ENCODE results near the gene RNASEH2C. TPM values are rescaled to one million over a fixed set of nuclear protein-coding genes. Genes with fewer than 3 reads are reported as not detected.

The RNASEH2C gene
- total RNA-seq, 1 experiment from 2014 or later: 57.7 TPM

GRCh38 chr11:65672982-65673381 is 47.6 kb downstream of the RNASEH2C start:
- H3K4me3 Mint-ChIP-seq: no peak overlapping the region
- Histone ChIP-seq H4K5ac (ENCODE audit: insufficient read length, low read depth, low read length) (no peak overlapping the region), H3K4ac (ENCODE audit: low read depth, low read length) (no peak overlapping the region)

More at GRCh38 chr11:65672982-65673381, 47.6 kb downstream of the RNASEH2C start:
- Histone ChIP-seq H4K20me1 (ENCODE audit: control insufficient read depth, insufficient read depth, insufficient read length) (no peaks in the 10 kb centered on the region), H3T11ph (ENCODE audit: low read length) (no peak overlapping the region), H3K9me3 (ENCODE audit: control insufficient read depth, low read depth, low read length) (no peaks in the 10 kb centered on the region), H2AK5ac (ENCODE audit: insufficient read length, low read length) (no peak overlapping the region), H3K18ac (ENCODE audit: insufficient read length, low read depth, low read length) (no peak overlapping the region), H2BK5ac (ENCODE audit: insufficient read length, low read length) (no peak overlapping the region), H3K23ac (ENCODE audit: insufficient read length, low read depth, low read length) (no peak overlapping the region), H4K8ac (replicated peaks; ENCODE audit: insufficient read length, low read depth, low read length) (no peak overlapping the region), H3K23me2 (ENCODE audit: insufficient read length, low read depth, low read length, poor library complexity, severe bottlenecking) (no peaks in the 10 kb centered on the region), H2BK12ac (ENCODE audit: insufficient read length, low read depth, low read length) (no peak overlapping the region), H3K56ac (ENCODE audit: insufficient read length, low read depth, low read length) (no peak overlapping the region), H2BK20ac (ENCODE audit: low read depth, low read length, poor library complexity, severe bottlenecking) (no peak overlapping the region), H3K27me3 (ENCODE audit: insufficient read depth, low read length) (no peaks in the 10 kb centered on the region), H4K91ac (ENCODE audit: insufficient read length, low read depth, low read length) (no peak overlapping the region), H3K9ac (ENCODE audit: extremely low read depth, insufficient read length, low read length) (no peak overlapping the region), H3K4me1 (ENCODE audit: insufficient read depth, low read length) (no peaks in the 10 kb centered on the region), H2BK15ac (ENCODE audit: low read depth, low read length) (no peak overlapping the region), H3K14ac (ENCODE audit: insufficient read depth, low read length) (no peak overlapping the region), H2AFZ (ENCODE audit: low read length) (no peak overlapping the region), H3K4me2 (ENCODE audit: insufficient read depth, insufficient read length, low read length) (no peak overlapping the region), H3K79me2 (ENCODE audit: insufficient read depth, low read length) (no peaks in the 10 kb centered on the region), H3K27ac (ENCODE audit: insufficient read length, low read depth, low read length) (no peak overlapping the region), H2BK120ac (ENCODE audit: low read depth, low read length, poor library complexity, severe bottlenecking) (no peak overlapping the region), H3K79me1 (ENCODE audit: insufficient read depth, low read depth, low read length, poor library complexity, severe bottlenecking) (no peaks in the 10 kb centered on the region)
- Mint-ChIP-seq H3K27ac (no peak overlapping the region), H3K36me3 (ENCODE audit: insufficient read depth in 1 of 3, low read depth in 3 of 3) (no peaks in the 10 kb centered on the region), H3K27me3 (ENCODE audit: low read depth) (peaks cover 7% of the 10 kb centered on the region), H3K9me3 (no peaks in the 10 kb centered on the region), H3K4me1 (no peaks in the 10 kb centered on the region)
- no CpG with 5 or more reads among the region's 2 CpGs for WGBS (ENCODE audit: extremely low coverage, insufficient read length, low lambda C conversion rate)
- no peak for DNase-seq
- no peak for TF ChIP-seq CTCF (conservative IDR thresholded peaks at IDR 0.05)
